Spleen (tissue), 7 donors: Measurements from ENCODE around the gene FMN2.

ENCODE experiments used
- POLR2A ChIP-seq, 3 donors: fragments of 450-650 bp; IDR thresholded peaks; one replicate each; pipeline ENCODE4 v1.5.1; 2017; ENCODE audit warnings: antibody characterized with exemption in 3 of 3, mild to moderate bottlenecking in 1 of 3
- TF ChIP-seq, protein P1 (sequence below), 11 experiments: fragments of 200-600 bp in 7 of 11; fragments of 450-650 bp in 4 of 11; sonication (generic) in 4 of 11; IDR thresholded peaks in 8 of 11; conservative IDR thresholded peaks in 3 of 11; 1 replicate in 7 of 11; 2 replicates in 4 of 11; pipeline versions ENCODE4 v1.4.0 to v1.8.0; 2016 to 2021; ENCODE audit warnings: antibody characterized with exemption in 11 of 11, inconsistent platforms in 4 of 11, mild to moderate bottlenecking in 1 of 11
- donor health status: DM: no; HTN: no; CAD: no; lungs with moderate emphysema.
- donor health status: DM: no; HTN: no; CAD: no.
- donor health status: DM: no; HTN: no; CAD: no.

DNA sequence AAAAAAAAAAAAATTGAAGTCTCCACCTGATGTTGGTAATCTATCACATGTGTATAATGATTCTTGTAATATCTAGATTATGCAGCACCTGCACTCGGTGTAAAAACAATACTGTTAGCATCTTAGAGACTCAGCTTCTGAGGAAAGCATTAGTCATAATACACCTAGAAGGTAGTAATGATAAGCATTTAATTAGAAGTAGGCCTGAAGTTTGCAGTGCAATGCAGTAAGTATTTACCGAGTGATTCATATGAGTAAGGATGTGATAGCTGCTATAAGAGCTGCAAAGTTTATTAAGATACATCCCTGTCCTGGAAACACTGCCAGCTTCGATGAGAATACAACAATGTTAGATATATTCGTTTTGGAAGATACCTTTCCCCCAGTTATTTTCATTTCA lies 323.8 kb downstream of the FMN2 start:
- TF ChIP-seq, protein P1, sequence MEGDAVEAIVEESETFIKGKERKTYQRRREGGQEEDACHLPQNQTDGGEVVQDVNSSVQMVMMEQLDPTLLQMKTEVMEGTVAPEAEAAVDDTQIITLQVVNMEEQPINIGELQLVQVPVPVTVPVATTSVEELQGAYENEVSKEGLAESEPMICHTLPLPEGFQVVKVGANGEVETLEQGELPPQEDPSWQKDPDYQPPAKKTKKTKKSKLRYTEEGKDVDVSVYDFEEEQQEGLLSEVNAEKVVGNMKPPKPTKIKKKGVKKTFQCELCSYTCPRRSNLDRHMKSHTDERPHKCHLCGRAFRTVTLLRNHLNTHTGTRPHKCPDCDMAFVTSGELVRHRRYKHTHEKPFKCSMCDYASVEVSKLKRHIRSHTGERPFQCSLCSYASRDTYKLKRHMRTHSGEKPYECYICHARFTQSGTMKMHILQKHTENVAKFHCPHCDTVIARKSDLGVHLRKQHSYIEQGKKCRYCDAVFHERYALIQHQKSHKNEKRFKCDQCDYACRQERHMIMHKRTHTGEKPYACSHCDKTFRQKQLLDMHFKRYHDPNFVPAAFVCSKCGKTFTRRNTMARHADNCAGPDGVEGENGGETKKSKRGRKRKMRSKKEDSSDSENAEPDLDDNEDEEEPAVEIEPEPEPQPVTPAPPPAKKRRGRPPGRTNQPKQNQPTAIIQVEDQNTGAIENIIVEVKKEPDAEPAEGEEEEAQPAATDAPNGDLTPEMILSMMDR (IDR thresholded peaks at IDR 0.05 in 8 of 11, conservative IDR thresholded peaks at IDR 0.05 in 3 of 11), result no peak
- TF ChIP-seq POLR2A (IDR thresholded peaks at IDR 0.05), result no peak
